PC-3 (cell line): ENCODE results near the gene KNDC1.

ENCODE experiments used
- CTCF ChIP-seq: fragments of 300-600 bp; sonication (generic); conservative IDR thresholded peaks from 2 replicates; pipeline ENCODE4 v1.5.1; 2017; ENCODE audit warnings: antibody characterized with exemption, low read depth, mild to moderate bottlenecking, low read length
- EZH2phosphoT487 ChIP-seq: fragments of 300-600 bp; sonication (generic); IDR thresholded peaks from 2 replicates; pipeline ENCODE4 v1.6.1; 2018; ENCODE audit warnings: mild to moderate bottlenecking, antibody characterized with exemption, low read length, borderline replicate concordance

DNA sequence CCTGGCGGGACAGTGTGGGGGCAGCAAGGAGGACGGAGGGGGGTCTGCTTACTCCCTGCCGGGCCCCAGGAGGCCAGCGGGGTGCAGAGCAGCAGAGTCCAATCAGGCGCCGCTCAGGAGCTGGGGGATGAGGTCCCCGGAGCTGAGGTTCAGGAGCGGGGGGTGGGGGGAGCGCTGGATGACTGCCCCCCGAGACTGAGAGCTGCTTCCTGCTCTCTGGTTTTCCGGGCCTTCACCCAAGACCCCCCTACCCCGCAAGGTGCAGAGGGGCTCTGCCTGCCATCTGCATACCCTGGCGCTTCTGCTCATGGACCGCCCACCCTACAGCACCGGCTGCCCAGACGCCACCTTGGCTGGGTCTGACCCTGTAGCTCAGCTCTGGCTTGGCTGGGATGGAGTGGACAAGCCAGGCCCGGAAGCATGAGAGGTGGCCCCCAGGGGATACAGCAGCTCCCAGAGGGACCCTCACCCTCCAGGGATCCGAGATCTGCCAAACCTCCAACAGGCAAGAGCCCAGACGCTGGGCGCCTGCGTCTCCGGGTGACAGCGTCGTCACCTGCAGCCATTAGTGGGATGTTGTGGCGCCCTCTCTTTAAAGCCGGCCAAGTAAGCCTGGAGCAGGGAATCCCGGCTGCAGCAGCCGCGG, 930 bp downstream of the KNDC1 start:
- TF ChIP-seq EZH2phosphoT487 (no peak), CTCF (no peak)
